NCI-H2196 (cell line): Measurements from ENCODE around the gene MIR17HG.
"Not testable (repeated sequence)": the region's sequence is repeated elsewhere in the genome, so short reads cannot be mapped to it uniquely, and the experiment has no call there.

Source experiments
- DNase-seq: peaks from one replicate; lab custom pipeline; 2025; ENCODE audit not compliant: unreplicated experiment; lab: John Stamatoyannopoulos, UW

MIR17HG gene

DNA sequence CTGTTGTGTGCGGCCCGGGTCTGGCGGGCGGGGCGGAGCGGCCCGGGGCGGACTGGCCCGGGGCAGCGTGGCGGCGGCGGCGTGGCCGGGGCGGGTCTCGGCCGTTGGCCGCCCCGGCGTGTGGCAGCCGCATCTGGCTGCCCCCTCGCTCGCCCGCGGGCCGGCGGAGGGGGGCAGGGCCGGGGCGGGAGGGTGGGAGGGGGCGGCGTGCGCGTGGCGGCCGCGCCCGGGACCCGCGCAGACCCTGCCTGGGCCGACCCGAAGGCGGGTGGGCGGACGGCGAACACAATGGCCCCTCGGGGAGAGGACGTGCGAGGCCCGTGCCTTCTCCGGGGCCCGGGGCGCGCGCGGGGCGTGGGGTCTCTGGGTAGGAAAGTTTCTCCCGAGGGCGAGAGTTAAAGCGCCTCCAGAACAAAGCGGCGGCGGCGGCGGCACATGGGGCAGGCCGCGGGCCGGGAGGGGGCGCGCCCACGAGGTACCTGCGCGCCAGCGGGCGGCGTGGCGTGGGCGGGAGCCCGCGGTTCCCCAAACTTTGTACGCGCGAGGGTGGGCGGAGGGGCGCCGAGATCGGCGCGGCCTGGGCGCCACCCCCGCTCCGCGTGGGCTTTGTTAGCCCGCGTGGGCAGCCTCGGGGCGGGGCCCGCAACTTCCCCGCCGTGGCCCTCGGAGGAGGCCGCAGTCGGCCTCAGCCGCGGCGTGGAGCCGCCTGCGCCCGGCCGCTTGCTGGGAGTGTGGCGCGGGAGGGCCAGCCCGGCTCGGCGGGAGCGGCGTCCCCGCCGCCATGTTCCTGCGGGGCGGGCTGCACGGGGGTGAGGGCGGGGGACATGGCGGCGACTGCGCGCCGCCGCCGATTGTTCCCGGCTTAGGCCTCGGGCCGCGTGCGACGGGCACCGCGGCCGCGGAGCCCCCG is 764 bp downstream of the MIR17HG start:
- DNase-seq = no peak

- DNase-seq = peak; percentile 71
Measured at GRCh38 chr13:91348906-91349435, 1.5 kb downstream of the MIR17HG start.

GRCh38 chr13:91349992-91350911 is 2.8 kb downstream of the MIR17HG start:
- no peak for DNase-seq

GRCh38 chr13:91351123-91351522 is 3.6 kb downstream of the MIR17HG start:
- no peak for DNase-seq

DNA sequence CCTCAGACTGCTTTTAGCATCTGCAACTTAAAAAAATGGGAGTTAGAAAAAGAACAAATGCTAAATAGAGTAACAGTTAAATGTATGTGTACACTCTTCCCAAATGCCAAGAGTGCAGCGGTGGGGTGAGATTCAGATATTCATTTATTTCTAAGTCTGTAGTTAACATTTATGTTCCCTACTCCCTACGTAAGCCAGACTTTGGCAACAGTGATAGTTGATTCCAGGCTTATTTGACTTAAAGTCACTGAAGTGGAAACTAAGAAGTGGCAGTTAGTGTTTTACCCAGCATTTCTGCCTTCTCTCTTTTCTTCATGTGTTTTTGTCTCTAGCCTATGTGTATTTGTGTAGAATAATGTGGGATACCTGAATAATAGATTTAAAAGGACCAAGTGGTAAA is 4.5 kb downstream of the MIR17HG start:
- no peak for DNase-seq

DNA sequence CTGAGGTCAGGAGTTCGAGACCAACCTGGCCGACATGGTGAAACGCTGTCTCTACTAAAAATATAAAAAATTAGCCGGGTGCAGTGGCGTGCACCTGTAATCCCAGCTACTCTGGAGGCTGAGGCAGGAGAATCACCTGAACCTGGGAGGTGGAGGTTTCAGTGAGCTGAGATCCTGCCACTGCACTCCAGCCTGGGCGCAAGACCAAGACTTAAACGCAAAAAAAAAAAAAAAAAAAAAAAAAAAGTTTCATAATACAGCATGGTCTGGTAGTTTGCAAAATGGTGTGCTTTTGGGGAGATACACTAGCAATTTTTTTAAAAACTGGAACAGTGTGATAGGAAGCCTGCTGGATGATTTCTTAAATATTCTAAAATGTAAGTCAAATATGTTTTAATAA is 5.4 kb downstream of the MIR17HG start:
- DNase-seq = not testable (repeated sequence)

DNA sequence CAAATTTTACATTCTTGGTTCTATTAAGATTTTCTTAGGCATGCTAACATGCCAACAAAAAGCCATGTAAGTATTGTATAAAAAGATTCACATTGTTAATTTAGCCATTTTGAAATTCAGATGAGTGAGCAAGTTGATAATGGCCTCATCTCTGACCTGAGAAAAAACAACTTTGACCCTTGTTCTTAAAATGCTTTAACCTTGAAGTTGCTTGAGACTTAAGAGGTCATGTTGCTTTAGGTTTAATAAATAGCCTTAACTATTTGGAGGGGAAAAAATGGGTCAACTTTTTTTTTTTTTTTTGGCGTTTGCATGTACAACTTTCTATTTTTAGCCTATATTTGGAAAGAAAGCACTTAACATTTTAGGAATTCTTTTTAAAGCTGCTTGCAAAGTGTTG is 6.0 kb downstream of the MIR17HG start:
- no peak for DNase-seq

- no peak for DNase-seq
Measured at GRCh38 chr13:91355099-91355825, 7.8 kb downstream of the MIR17HG start.

- DNase-seq = no peak
Measured at GRCh38 chr13:91355826-91356710, 8.6 kb downstream of the MIR17HG start.

DNA sequence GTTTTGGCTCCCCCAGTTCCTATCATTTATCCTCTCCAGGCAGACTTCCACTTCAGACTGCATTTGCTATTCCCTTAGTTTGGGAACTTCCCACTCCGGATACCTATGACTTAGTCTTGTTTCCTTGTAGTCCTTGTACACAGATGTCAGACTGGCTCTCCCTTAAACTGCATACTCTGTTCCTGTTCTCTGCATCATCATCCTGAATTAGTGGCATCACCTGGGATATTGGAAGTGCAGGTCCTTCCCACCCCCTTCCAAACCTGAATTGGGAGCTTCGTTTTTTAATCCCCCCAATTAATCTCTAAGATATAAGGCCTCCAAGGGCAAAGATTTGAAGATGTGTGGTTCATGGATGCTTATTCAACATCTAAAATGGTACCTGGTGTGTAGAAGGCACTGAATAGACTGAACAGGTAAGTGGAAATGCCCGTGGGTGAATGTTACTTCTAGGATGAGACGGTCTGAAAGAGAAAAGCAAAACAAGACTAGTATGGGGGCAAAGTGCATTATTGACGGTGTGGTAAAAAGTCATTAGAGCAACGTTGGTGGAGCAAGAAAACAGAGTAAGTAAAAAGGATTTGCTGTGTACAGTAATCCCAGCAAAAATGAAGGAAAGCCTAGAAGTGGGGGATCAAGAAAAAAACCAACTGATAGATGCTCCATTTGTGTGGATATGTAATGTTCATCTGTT is 9.6 kb downstream of the MIR17HG start:
- no peak for DNase-seq

DNA sequence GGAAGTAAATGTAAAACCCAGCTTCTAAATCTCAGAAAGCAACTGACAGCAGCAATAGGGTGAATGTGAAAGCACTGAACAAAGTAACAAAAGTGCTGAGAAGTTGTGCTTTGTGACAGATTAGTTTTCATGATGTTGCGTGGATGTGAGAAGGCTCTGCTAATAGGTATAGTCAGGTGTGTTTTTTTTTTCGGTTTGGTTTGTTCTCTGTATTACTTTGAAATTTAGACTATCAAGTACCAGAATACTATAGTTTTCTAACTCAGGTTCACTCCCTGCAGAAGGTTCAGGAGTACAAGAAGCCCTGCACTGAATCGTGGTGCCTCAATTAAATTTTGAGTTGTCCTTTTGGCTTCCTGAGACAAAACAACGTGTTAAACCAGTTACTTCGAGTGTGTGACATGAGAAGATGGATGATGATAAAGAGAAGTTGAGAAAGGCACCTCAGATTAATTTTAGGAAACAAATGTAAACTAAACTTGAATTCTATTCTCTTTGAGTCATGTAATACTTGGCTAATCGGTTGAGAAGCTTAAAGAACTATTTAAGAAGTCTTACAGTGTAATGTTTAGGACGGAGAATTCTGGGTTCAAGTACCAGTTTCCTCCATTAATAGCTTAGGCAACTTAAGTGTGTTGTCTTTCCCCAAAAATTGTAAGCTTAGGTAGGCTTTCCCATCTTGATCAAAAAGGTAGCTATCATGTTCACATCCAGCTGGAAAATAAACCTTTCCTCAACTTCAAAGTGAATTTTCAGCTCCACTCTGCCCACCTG is 10.3 kb downstream of the MIR17HG start:
- no peak for DNase-seq

GRCh38 chr13:91358387-91358782 is 10.9 kb downstream of the MIR17HG start:
- DNase-seq = no peak

DNA sequence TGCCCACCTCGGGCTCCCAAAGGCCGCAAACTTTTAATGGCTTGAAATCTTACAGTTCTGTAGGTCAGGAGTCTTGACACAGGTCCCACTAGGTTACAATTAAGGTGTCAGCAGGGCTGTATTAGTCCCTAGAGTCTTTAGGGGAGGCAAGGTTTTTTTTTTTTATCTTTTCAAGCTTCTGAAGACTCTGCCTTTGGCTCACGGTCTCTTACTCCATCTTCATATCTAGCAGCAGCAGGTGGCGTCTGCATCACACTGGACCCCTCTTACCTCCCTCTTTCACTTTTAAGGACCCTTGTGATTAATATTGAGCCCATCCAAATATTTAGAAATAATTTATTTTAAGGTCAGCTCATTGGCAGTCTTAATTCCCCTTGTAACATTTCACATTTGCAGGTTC is 11.6 kb downstream of the MIR17HG start:
- no peak for DNase-seq

DNA sequence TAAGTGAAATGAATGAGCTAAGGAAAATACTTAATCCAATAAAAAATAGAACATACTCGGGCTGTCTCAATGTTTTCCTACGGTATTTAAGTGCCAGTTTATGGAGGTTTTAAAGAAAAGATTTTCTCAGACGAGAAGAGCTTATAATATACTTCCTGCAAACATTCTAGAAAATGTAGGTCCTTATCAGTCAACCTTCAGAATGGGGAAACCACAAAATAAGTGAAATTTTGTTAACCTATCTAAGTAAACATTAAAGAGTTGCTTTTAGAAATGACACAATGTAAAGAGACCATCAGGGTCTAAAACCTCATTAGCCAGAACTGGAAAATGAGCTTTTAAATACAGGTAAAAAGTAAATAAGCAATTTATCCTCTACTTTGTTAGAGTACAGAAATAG is 12.1 kb downstream of the MIR17HG start:
- no peak for DNase-seq

- DNase-seq = no peak
Measured at GRCh38 chr13:91360246-91360751, 12.8 kb downstream of the MIR17HG start.

GRCh38 chr13:91361755-91362271 is 14.3 kb downstream of the MIR17HG start:
- DNase-seq = no peak

GRCh38 chr13:91362908-91363307 is 15.4 kb downstream of the MIR17HG start:
- no peak for DNase-seq

GRCh38 chr13:91368101-91368500 is 20.6 kb downstream of the MIR17HG start:
- no peak for DNase-seq
